ENCODE data around the gene LRP1B. TPM values are rescaled to one million over a fixed set of nuclear protein-coding genes. Genes with fewer than 3 reads are reported as not detected.

LRP1B gene
- total RNA-seq, 1 donor from 2014 or later = 0.38 TPM

GRCh38 chr2:141306368-141306767, 824.4 kb downstream of the LRP1B start:
- Histone ChIP-seq H3K27me3 (ENCODE audit: control insufficient read depth, insufficient read depth, low read length) (no peaks in the 10 kb centered on the region), H3K4me3 (ENCODE audit: low read depth, low read length) (no peak overlapping the region), H3K36me3 (ENCODE audit: control insufficient read depth, insufficient read depth, low read length) (no peaks in the 10 kb centered on the region)
- DNase-seq (ENCODE audit: low read depth) = no peak
- TF ChIP-seq CTCF (IDR thresholded peaks at IDR 0.05; ENCODE audit: insufficient read depth, low read length, poor library complexity, severe bottlenecking) = no peak

GRCh38 chr2:141301551-141301950, 829.3 kb downstream of the LRP1B start:
- Histone ChIP-seq H3K4me3 (ENCODE audit: low read depth, low read length) (no peak overlapping the region), H3K27me3 (ENCODE audit: control insufficient read depth, insufficient read depth, low read length) (no peaks in the 10 kb centered on the region), H3K36me3 (ENCODE audit: control insufficient read depth, insufficient read depth, low read length) (no peaks in the 10 kb centered on the region)
- no peak for DNase-seq (ENCODE audit: low read depth)
- no peak for TF ChIP-seq CTCF (IDR thresholded peaks at IDR 0.05; ENCODE audit: insufficient read depth, low read length, poor library complexity, severe bottlenecking)

- Histone ChIP-seq H3K27me3 (ENCODE audit: control insufficient read depth, insufficient read depth, low read length) (no peaks in the 10 kb centered on the region), H3K36me3 (ENCODE audit: control insufficient read depth, insufficient read depth, low read length) (no peaks in the 10 kb centered on the region), H3K4me3 (ENCODE audit: low read depth, low read length) (no peak overlapping the region)
- TF ChIP-seq CTCF (IDR thresholded peaks at IDR 0.05; ENCODE audit: insufficient read depth, low read length, poor library complexity, severe bottlenecking) = no peak
- DNase-seq (ENCODE audit: low read depth) = no peak
Observed at GRCh38 chr2:141280037-141280436, 850.8 kb downstream of the LRP1B start.

GRCh38 chr2:141271346-141271745, 859.5 kb downstream of the LRP1B start:
- Histone ChIP-seq H3K36me3 (ENCODE audit: control insufficient read depth, insufficient read depth, low read length) (no peaks in the 10 kb centered on the region), H3K4me3 (ENCODE audit: low read depth, low read length) (no peak overlapping the region), H3K27me3 (ENCODE audit: control insufficient read depth, insufficient read depth, low read length) (no peaks in the 10 kb centered on the region)
- no peak for DNase-seq (ENCODE audit: low read depth)
- TF ChIP-seq CTCF (IDR thresholded peaks at IDR 0.05; ENCODE audit: insufficient read depth, low read length, poor library complexity, severe bottlenecking) = no peak

- H3K36me3 ChIP-seq (ENCODE audit: control insufficient read depth, insufficient read depth, low read length) = no peaks in the 10 kb centered on the region
- H3K4me3 ChIP-seq (ENCODE audit: low read depth, low read length) = no peak overlapping the region
- TF ChIP-seq CTCF (IDR thresholded peaks at IDR 0.05; ENCODE audit: insufficient read depth, low read length, poor library complexity, severe bottlenecking) = no peak
Observed at GRCh38 chr2:141264848-141265247, 866.0 kb downstream of the LRP1B start.

GRCh38 chr2:141260911-141261310, 869.9 kb downstream of the LRP1B start:
- no peaks in the 10 kb centered on the region for H3K27me3 ChIP-seq (ENCODE audit: control insufficient read depth, insufficient read depth, low read length)
- DNase-seq (ENCODE audit: low read depth) = no peak
- no peak for TF ChIP-seq CTCF (IDR thresholded peaks at IDR 0.05; ENCODE audit: insufficient read depth, low read length, poor library complexity, severe bottlenecking)
- no peaks in the 10 kb centered on the region for H3K36me3 ChIP-seq (ENCODE audit: control insufficient read depth, insufficient read depth, low read length)
- no peak overlapping the region for H3K4me3 ChIP-seq (ENCODE audit: low read depth, low read length)

More at GRCh38 chr2:141264848-141265247, 866.0 kb downstream of the LRP1B start:
- no peak for DNase-seq (ENCODE audit: low read depth)
- no peaks in the 10 kb centered on the region for H3K27me3 ChIP-seq (ENCODE audit: control insufficient read depth, insufficient read depth, low read length)

Measured in kidney epithelial cell (primary cell).